Left lung (tissue), 10 donors: ENCODE data around the gene SPDYC. TPM values are rescaled to one million over a fixed set of nuclear protein-coding genes. Genes with fewer than 3 reads are reported as not detected.
"Not testable (repeated sequence)": the region's sequence is repeated elsewhere in the genome, so short reads cannot be mapped to it uniquely, and the experiment has no call there.

Source experiments
- ATAC-seq: fragments of 200-7000 bp; cut with Tn5 transposase; one replicate; pipeline ENCODE4 v1.9.1; 2020; ENCODE audit warnings: moderate library complexity
- DNase-seq, 4 donors: peaks; one replicate each; pipeline ENCODE4 v3.0.0-alpha.2; 2013 to 2020
- H3K27ac ChIP-seq, 2 donors: fragments of 200-600 bp; sonication (generic) in 1 of 2; one replicate each; pipeline versions ENCODE4 v1.5.0 to v1.8.0; 2020 to 2021
- H3K27me3 ChIP-seq, 2 donors: fragments of 200-600 bp; sonication (generic) in 1 of 2; one replicate each; pipeline versions ENCODE4 v1.5.0 to v1.8.0; 2020 to 2021
- H3K36me3 ChIP-seq, 2 donors: fragments of 200-600 bp; sonication (generic) in 1 of 2; one replicate each; pipeline versions ENCODE4 v1.5.0 to v1.8.0; 2020 to 2021
- H3K4me1 ChIP-seq, 2 donors: fragments of 200-600 bp; one replicate each; pipeline ENCODE4 v1.8.0; 2021
- H3K4me3 ChIP-seq, 2 donors: fragments of 200-600 bp; sonication (generic) in 1 of 2; one replicate each; pipeline versions ENCODE4 v1.5.0 to v1.8.0; 2020 to 2021; ENCODE audit warnings: mild to moderate bottlenecking in 1 of 2
- H3K9me3 ChIP-seq, 2 donors: fragments of 200-600 bp; sonication (generic) in 1 of 2; one replicate each; pipeline versions ENCODE4 v1.5.0 to v1.8.0; 2020 to 2021
- intact Hi-C, 2 donors: fragments of 100-400 bp; cut with DNase I; formaldehyde crosslinking; loops; one replicate each; pipeline versions ENCODE4 v1.11.2 to v1.14.2; 2022
- polyA plus RNA-seq, 6 donors: library from polyadenylated mRNA; unstranded; fragments of 120-200 nt; gene quantifications; one replicate each; pipeline ENCODE4 v1.2.1, GENCODE V29; 2013; ENCODE audit not compliant: insufficient read length in 6 of 6
- total RNA-seq, 2 donors: library from RNA; stranded (reverse); fragmentation: NEBNext Ultra II Directional; extraction: Animal tissue kit (Norgen Biotek cat#: 25700); gene quantifications; one replicate each; pipeline ENCODE4 v1.2.1, GENCODE V29; 2021
- TF ChIP-seq, protein P1 (sequence below), 2 donors: fragments of 200-600 bp; sonication (generic) in 1 of 2; IDR thresholded peaks; one replicate each; pipeline versions ENCODE4 v1.5.0 to v1.8.0; 2021; ENCODE audit warnings: antibody characterized with exemption in 2 of 2
- donor health status: DM: no; HTN: yes; CAD: no.
- donor health status: DM: no; HTN: no; CAD: no.

The SPDYC gene
- total and polyA plus RNA-seq, 8 donors, result not detected

DNA sequence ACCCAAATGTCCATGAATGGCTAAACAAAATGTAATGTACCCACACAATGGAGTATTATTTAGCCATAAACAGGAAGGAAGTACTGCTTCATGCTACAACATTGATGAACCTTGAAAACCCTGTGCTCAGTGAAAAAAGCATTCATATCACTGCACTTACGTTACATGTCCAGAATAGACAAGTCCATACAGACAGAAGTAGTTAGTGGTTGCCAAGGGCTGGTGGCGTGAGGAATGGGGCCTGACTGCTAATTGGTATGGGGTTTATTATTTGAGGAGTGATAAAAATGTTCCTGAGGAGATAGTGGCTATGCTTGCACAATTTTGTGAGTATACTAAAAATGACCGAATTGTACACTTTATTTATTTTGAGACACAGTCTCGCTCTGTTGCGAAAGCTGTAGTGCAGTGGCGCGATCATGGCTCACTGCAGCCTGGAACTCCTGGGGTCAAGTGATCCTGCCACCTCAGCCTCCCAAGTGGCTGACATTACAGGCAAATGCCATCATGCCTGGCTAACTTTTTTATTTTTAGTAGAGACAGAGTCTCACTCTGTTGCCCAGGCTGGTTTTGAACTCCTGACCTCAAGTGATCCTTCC lies 28.0 kb upstream of the SPDYC start:
- H3K4me3 ChIP-seq, result no peak overlapping the region
- H3K27ac ChIP-seq, result no peak overlapping the region
- H3K36me3 ChIP-seq, result no peaks in the 10 kb centered on the region
- DNase-seq, result no peak
- H3K4me1 ChIP-seq, result no peaks in the 10 kb centered on the region
- H3K9me3 ChIP-seq, result no peaks in the 10 kb centered on the region
- intact Hi-C loops, result no loop called here
- H3K27me3 ChIP-seq, result no peaks in the 10 kb centered on the region
- ATAC-seq, result no peak
- TF ChIP-seq, protein P1, sequence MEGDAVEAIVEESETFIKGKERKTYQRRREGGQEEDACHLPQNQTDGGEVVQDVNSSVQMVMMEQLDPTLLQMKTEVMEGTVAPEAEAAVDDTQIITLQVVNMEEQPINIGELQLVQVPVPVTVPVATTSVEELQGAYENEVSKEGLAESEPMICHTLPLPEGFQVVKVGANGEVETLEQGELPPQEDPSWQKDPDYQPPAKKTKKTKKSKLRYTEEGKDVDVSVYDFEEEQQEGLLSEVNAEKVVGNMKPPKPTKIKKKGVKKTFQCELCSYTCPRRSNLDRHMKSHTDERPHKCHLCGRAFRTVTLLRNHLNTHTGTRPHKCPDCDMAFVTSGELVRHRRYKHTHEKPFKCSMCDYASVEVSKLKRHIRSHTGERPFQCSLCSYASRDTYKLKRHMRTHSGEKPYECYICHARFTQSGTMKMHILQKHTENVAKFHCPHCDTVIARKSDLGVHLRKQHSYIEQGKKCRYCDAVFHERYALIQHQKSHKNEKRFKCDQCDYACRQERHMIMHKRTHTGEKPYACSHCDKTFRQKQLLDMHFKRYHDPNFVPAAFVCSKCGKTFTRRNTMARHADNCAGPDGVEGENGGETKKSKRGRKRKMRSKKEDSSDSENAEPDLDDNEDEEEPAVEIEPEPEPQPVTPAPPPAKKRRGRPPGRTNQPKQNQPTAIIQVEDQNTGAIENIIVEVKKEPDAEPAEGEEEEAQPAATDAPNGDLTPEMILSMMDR (IDR thresholded peaks at IDR 0.05), result no peak

DNA sequence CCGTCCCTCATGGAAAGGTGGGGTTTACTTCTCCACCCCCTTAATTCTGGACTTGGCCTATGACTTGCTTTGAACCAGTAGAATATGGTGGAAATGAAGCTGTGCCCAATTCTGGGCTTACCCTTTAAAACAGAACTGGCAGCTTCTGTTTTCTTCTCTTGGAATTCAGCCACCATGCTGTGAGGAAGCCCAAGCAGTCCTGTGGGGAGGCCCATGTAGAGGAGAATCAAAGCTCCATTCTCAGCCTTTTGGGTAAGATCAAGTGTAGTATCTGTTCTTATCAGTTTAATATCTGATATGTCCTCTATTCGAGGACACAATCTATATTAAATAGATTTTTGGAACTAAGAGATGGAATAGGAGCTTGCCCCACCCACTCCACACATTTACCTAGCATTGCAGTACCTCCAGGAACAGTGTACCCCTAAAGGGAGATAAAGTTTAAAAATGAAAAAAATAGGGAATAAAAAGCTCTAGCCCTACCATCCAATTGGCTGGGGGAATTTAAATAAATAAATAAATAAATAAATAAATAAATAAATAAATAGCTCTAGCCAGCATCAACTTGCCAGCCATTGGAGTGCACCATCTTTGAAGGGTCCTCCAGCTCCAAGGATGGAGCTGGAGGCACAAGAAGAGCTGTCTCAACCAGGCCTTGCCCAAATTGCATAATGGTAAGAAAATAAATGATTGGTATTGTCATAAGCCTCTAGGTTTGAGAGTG lies 22.5 kb upstream of the SPDYC start:
- intact Hi-C loops, result no loop called here
- DNase-seq, result no peak

DNA sequence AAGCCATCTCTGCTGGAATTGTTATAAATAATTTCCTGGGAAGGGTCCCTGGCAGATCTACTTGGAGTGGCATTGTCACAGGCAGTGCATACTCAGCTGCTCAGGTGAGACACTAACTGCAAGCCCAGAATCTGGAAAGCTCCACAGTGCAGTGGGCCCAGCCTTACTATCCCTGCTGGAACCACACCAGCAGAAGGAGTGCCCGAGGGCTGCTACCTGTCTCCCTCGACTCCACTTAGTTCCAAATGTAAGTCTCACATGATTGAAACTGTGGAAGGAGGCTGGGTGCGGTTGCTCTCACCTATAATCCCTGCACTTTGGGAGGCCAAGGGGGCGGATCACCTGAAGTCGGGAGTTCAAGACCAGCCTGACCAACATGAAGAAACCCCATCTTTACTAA lies 21.4 kb upstream of the SPDYC start:
- DNase-seq (no peak), ATAC-seq (no peak)
- H3K36me3 ChIP-seq, result no peaks in the 10 kb centered on the region
- H3K4me1 ChIP-seq, result peaks cover 14 to 28% of the 10 kb centered on the region in 2 donors
- intact Hi-C loops, result no loop called here
- TF ChIP-seq, protein P1 (IDR thresholded peaks at IDR 0.05), result no peak
- H3K27me3 ChIP-seq, result no peaks in the 10 kb centered on the region
- no peaks in the 10 kb centered on the region for H3K9me3 ChIP-seq
- H3K4me3 ChIP-seq, result no peak overlapping the region
- H3K27ac ChIP-seq, result no peak overlapping the region

More for the DNA sequence above, 22.5 kb upstream of the SPDYC start:
- no peak overlapping the region for H3K27ac ChIP-seq
- no peaks in the 10 kb centered on the region for H3K9me3 ChIP-seq
- H3K27me3 ChIP-seq, result no peaks in the 10 kb centered on the region
- no peak overlapping the region for H3K4me3 ChIP-seq
- TF ChIP-seq, protein P1 (IDR thresholded peaks at IDR 0.05), result no peak
- ATAC-seq, result no peak
- H3K36me3 ChIP-seq, result no peaks in the 10 kb centered on the region
- H3K4me1 ChIP-seq, result peaks cover 14 to 28% of the 10 kb centered on the region in 2 donors

DNA sequence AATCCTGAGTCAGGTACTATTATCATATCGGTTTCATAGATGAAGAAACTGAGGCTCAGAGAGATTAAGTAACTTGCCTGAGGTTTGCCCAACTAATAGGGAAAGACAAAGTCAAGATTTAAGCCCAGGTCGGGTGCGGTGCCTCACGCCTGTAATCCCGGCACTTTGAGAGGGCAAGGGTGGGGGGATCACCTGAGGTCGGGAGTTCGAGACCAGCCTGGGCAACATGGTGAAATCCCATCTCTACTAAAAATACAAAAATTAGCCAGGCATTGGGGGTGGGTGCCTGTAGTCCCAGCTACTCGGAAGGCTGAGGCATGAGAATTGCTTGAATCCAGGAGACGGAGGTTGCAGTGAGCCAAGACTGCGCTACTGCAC lies 19.9 kb upstream of the SPDYC start:
- H3K4me3 ChIP-seq, ATAC-seq, H3K36me3 ChIP-seq, H3K27me3 ChIP-seq, intact Hi-C loops, DNase-seq, H3K9me3 ChIP-seq: not testable (repeated sequence)
- Histone ChIP-seq H3K27ac (peak overlapping the region; percentile 71 to 85), H3K4me1 (peaks cover 14 to 28% of the 10 kb centered on the region in 2 donors)

DNA sequence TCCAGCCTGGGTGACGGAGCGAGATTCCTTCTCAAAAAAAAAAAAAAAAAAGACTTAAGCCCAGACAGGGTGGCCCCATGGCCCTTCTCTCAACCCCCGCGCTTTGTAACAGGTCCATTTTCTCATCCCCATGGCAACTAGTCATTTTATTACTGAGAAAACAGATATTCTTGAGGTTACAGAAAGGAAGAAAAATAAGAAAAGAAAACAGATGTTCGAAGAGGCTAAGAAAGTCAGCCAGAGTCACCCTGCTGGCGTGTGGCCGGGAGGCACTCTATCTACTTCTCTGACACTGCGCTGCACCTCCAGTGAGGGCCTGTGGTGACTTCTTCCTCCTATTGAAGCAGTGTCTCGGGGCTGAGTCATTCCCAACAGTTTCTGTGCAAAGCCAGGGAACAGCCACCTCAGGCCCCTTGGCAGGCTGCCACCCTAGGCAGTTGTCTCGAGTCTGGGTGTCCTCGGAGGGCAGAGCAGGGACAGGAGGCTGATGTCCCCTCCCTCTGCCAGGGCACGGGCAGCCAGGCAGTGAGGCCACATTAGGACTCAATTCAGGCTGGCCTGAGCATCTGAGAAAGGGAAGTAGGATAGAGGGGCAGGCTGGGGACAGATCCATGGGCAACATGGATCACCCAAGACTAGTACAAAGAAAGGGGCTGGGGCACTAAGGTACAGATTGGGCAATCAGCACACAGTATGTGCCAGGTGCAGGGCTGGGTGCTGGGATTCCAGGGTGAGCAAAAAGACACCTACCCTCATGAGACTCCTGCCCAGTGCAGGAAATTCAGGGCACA lies 19.3 kb upstream of the SPDYC start:
- ATAC-seq (peak; percentile 94), DNase-seq (peak; percentile 9 to 95 (median 70))
- H3K27ac ChIP-seq, result peak overlapping the region; percentile 71 to 85
- no peaks in the 10 kb centered on the region for H3K36me3 ChIP-seq
- TF ChIP-seq, protein P1 (IDR thresholded peaks at IDR 0.05), result no peak
- no peak overlapping the region for H3K4me3 ChIP-seq
- intact Hi-C loops, result no loop called here
- peaks cover 14 to 28% of the 10 kb centered on the region in 2 donors for H3K4me1 ChIP-seq
- no peaks in the 10 kb centered on the region for H3K9me3 ChIP-seq
- no peaks in the 10 kb centered on the region for H3K27me3 ChIP-seq
